ENCODE measurements around the gene STOML2.

The STOML2 gene

DNA sequence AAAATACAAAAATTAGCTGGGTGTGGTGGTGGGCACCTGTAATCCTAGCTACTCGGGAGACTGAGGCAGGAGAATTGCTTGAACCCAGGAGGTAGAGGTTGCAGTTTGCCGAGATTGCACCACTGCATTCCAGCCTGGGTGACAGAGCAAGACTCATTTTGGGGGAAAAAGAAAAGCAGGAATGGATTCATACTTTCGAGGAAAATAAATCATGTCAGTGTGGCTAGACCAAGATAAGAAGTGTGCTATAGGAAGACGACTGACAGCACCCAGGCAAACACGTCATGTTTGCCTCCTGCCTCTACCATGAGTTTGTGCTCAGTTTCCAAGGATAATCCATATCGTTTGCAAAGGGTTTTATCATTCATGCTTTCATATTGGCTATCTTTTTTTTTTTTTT lies 32.0 kb upstream of the STOML2 start:
- no peak overlapping the region for H3K4me3 ChIP-seq (ENCODE audit: insufficient read depth, low read length, poor library complexity, severe bottlenecking)
- H3K27ac ChIP-seq (ENCODE audit: low read depth, low read length): no peak overlapping the region
- peaks cover 16% of the 10 kb centered on the region for H3K9me3 ChIP-seq (ENCODE audit: insufficient read depth, low read length)
- TF ChIP-seq CTCF (IDR thresholded peaks at IDR 0.05; ENCODE audit: insufficient read depth, low read length, poor library complexity, severe bottlenecking): no peak
- TF ChIP-seq EZH2phosphoT487 (conservative IDR thresholded peaks at IDR 0.05; ENCODE audit: low read length): no peak
- H3K36me3 ChIP-seq (ENCODE audit: low read length): no peaks in the 10 kb centered on the region
- H3K9ac ChIP-seq (ENCODE audit: low read length): no peak overlapping the region
- H3K4me2 ChIP-seq (ENCODE audit: low read depth, low read length, poor library complexity, severe bottlenecking): no peak overlapping the region
- no peaks in the 10 kb centered on the region for H4K20me1 ChIP-seq (ENCODE audit: low read depth, low read length)
- no peaks in the 10 kb centered on the region for H3F3A ChIP-seq (ENCODE audit: insufficient read depth)
- H2AFZ ChIP-seq (ENCODE audit: low read depth, low read length, severe bottlenecking): no peak overlapping the region
- H3K79me2 ChIP-seq (ENCODE audit: insufficient read depth, low read length): no peaks in the 10 kb centered on the region
- H3K9me2 ChIP-seq (replicated peaks; ENCODE audit: insufficient read depth, low read length): no peaks in the 10 kb centered on the region
- H3K27me3 ChIP-seq (ENCODE audit: low read length): no peaks in the 10 kb centered on the region

DNA sequence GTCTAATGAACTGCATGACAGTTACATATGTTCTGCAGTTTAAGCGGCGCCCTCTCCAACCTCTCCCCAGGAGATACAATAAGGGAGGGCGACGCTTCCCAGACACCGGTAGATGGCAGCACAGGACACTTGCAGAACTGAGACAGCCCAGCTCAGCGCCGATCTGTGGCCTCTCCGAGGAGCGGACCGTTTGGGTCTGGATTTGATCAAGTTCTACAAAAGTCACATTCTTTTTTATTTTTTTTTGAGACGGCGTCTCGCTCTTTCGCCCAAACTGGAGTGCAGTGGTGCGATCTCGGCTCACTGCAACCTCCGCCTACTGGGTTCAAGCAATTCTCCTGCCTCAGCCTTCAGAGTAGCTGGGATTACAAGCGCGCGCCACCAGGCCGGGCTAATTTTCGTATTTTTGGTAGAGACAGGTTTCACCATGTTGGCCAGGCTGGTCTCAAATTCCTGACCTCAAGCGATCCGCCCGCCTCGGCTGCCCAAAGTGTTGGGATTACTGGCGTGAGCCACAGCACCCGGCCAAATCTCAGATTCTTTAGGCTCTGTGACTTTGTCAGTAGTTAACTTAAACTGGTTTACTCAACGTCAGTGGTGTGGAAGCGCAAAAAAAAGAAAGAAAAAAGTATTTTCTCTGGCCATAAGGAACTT lies 14.1 kb upstream of the STOML2 start:
- H4K20me1 ChIP-seq (ENCODE audit: low read depth, low read length): no peaks in the 10 kb centered on the region
- H2AFZ ChIP-seq (ENCODE audit: low read depth, low read length, severe bottlenecking): peak overlapping the region; percentile 87
- no peaks in the 10 kb centered on the region for H3K36me3 ChIP-seq (ENCODE audit: low read length)
- H3K4me3 ChIP-seq (ENCODE audit: insufficient read depth, low read length, poor library complexity, severe bottlenecking): no peak overlapping the region
- H3K4me2 ChIP-seq (ENCODE audit: low read depth, low read length, poor library complexity, severe bottlenecking): peak overlapping the region; percentile 96
- no peaks in the 10 kb centered on the region for H3K27me3 ChIP-seq (ENCODE audit: low read length)
- no peaks in the 10 kb centered on the region for H3K9me3 ChIP-seq (ENCODE audit: insufficient read depth, low read length)
- peaks cover 11% of the 10 kb centered on the region for H3F3A ChIP-seq (ENCODE audit: insufficient read depth)
- no peaks in the 10 kb centered on the region for H3K9me2 ChIP-seq (replicated peaks; ENCODE audit: insufficient read depth, low read length)
- H3K9ac ChIP-seq (ENCODE audit: low read length): peak overlapping the region; percentile 58
- H3K27ac ChIP-seq (ENCODE audit: low read depth, low read length): peak overlapping the region; percentile 65
- H3K79me2 ChIP-seq (ENCODE audit: insufficient read depth, low read length): no peaks in the 10 kb centered on the region
- TF ChIP-seq EZH2phosphoT487 (conservative IDR thresholded peaks at IDR 0.05; ENCODE audit: low read length) (no peak), CTCF (IDR thresholded peaks at IDR 0.05; ENCODE audit: insufficient read depth, low read length, poor library complexity, severe bottlenecking) (peak; percentile 96)

DNA sequence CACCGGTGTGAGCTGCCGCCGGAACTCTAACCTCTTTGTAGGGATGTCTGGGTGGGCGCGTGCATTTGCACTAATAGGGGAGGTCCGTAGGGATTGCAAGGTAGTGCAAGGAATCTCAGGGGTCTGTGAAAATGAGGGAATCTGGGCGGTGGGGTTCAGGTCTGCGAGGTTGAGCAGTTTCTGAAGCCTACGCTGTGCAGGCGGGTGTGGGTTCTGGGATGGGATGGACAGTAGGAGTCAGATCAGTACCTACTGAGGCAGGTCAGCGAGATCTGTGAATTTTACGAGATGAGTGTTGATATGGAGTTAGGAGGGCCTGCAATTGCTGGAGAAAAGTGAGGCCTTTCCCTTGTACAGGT lies 13.6 kb upstream of the STOML2 start:
- peaks cover 11% of the 10 kb centered on the region for H3F3A ChIP-seq (ENCODE audit: insufficient read depth)
- H3K4me2 ChIP-seq (ENCODE audit: low read depth, low read length, poor library complexity, severe bottlenecking): peak overlapping the region; percentile 96
- peak overlapping the region; percentile 58 for H3K9ac ChIP-seq (ENCODE audit: low read length)
- peak overlapping the region; percentile 87 for H2AFZ ChIP-seq (ENCODE audit: low read depth, low read length, severe bottlenecking)
- no peaks in the 10 kb centered on the region for H3K9me3 ChIP-seq (ENCODE audit: insufficient read depth, low read length)
- H3K36me3 ChIP-seq (ENCODE audit: low read length): no peaks in the 10 kb centered on the region
- H4K20me1 ChIP-seq (ENCODE audit: low read depth, low read length): no peaks in the 10 kb centered on the region
- H3K4me3 ChIP-seq (ENCODE audit: insufficient read depth, low read length, poor library complexity, severe bottlenecking): peak overlapping the region; percentile 49
- peak overlapping the region; percentile 65 for H3K27ac ChIP-seq (ENCODE audit: low read depth, low read length)
- TF ChIP-seq EZH2phosphoT487 (conservative IDR thresholded peaks at IDR 0.05; ENCODE audit: low read length) (no peak), CTCF (IDR thresholded peaks at IDR 0.05; ENCODE audit: insufficient read depth, low read length, poor library complexity, severe bottlenecking) (no peak)
- H3K79me2 ChIP-seq (ENCODE audit: insufficient read depth, low read length): no peaks in the 10 kb centered on the region
- H3K9me2 ChIP-seq (replicated peaks; ENCODE audit: insufficient read depth, low read length): no peaks in the 10 kb centered on the region
- no peaks in the 10 kb centered on the region for H3K27me3 ChIP-seq (ENCODE audit: low read length)
